Activated CD4-positive, alpha-beta memory T cell treated with anti-CD3 and anti-CD28 coated beads, Interleukin-2, amount 10 ng/mL, durations not matched to agents 7 days and 5 days (primary cell): ENCODE results near the gene LPO. TPM values are rescaled to one million over a fixed set of nuclear protein-coding genes. Genes with fewer than 3 reads are reported as not detected.

Source experiments
- CTCF ChIA-PET: fragments of 350-600 bp; sonication (Branson Sonifier 250); formaldehyde crosslinking; loops from one replicate; lab custom pipeline; 2021; ENCODE audit warnings: antibody characterized with exemption, inconsistent platforms; lab: Charles Lee
- POLR2A ChIA-PET: fragments of 350-600 bp; sonication (Branson Sonifier 250); formaldehyde crosslinking; loops from one replicate; lab custom pipeline; 2021; ENCODE audit warnings: antibody characterized with exemption; lab: Charles Lee
- DNase-seq: peaks from one replicate; pipeline ENCODE4 v3.0.0-alpha.2; 2020
- H3K27ac Mint-ChIP-seq: one replicate; pipeline ENCODE4 v1.8.0; 2021; ENCODE audit warnings: mild to moderate bottlenecking, mixed read lengths
- H3K27me3 Mint-ChIP-seq: one replicate; pipeline ENCODE4 v1.8.0; 2021; ENCODE audit warnings: mixed read lengths
- H3K36me3 Mint-ChIP-seq: one replicate; pipeline ENCODE4 v1.8.0; 2021; ENCODE audit warnings: low read depth, mixed read lengths
- H3K4me1 Mint-ChIP-seq: one replicate; pipeline ENCODE4 v1.8.0; 2021; ENCODE audit warnings: mixed read lengths
- H3K4me3 Mint-ChIP-seq: one replicate; pipeline ENCODE4 v1.8.0; 2021; ENCODE audit warnings: mild to moderate bottlenecking, mixed read lengths
- H3K9me3 Mint-ChIP-seq: one replicate; pipeline ENCODE4 v1.8.0; 2021; ENCODE audit warnings: mixed read lengths
- total RNA-seq, 2 experiments: library from RNA; stranded (reverse); gene quantifications; one replicate each; pipeline ENCODE4 v1.2.3, GENCODE V29; 2021

The LPO gene
- total RNA-seq, 2 experiments from 2014 or later: not detected

DNA sequence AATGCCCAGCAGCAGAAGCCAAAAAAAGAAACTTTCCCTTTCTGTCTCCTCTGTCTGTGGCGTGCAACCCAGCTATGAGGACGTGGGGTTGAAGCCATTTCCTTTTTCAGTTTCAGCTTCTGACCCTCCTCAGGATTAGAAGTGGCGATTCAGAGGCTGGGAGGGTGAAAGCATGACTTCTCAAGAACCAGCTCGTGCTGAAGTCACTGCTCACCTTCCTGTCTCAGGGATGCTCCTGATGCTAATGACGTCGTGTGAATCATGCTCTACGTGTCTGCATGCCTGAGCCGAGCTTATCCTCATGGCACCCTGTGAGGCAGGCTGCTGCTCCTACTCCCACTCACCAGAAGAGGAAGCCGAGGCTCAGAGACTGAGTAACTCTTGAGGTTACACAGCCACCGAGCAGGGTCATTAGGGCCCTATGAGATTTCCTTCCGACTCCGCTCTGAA, 5.7 kb upstream of the LPO start:
- H3K9me3 Mint-ChIP-seq: no peaks in the 10 kb centered on the region
- peaks cover 59% of the 10 kb centered on the region for H3K27me3 Mint-ChIP-seq
- H3K4me3 Mint-ChIP-seq: no peak overlapping the region
- POLR2A ChIA-PET: no interaction called here
- no peak overlapping the region for H3K27ac Mint-ChIP-seq
- CTCF ChIA-PET: interaction anchor here (0.6 to 1.5 kb wide), 3 partner anchors 13 to 217 kb away, joined by 3 to 4 read pairs (median 4); partner anchors contain the start of gene MKS1
- H3K4me1 Mint-ChIP-seq: peaks cover 8% of the 10 kb centered on the region
- no peaks in the 10 kb centered on the region for H3K36me3 Mint-ChIP-seq
- DNase-seq: no peak

DNA sequence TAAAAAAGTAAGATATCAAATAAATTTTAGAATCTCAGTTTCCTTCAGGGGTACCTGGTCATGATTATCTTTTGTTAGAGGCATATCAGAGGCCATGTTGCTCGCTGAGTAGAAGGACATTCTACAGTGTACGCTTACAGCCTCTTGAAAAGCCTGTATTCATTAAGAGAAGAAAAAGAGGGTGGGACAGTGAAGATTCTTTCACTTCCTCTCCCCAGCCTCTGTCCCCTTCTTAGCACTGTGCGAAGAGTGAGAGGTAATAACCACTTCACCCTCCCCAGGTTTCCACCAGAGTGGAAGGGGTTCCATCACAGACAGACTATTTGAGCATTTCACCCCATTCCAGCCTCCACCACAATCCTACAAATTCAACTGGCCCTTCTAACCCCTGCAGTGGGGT, 4.8 kb upstream of the LPO start:
- ChIA-PET CTCF (interaction anchor here (1.5 kb wide), 1 partner anchor 16 kb away, joined by 4 read pairs; no protein-coding TSS in a partner anchor), POLR2A (no interaction called here)
- peaks cover 8% of the 10 kb centered on the region for H3K4me1 Mint-ChIP-seq
- H3K9me3 Mint-ChIP-seq: no peaks in the 10 kb centered on the region
- peaks cover 57% of the 10 kb centered on the region for H3K27me3 Mint-ChIP-seq
- H3K27ac Mint-ChIP-seq: no peak overlapping the region
- H3K4me3 Mint-ChIP-seq: no peak overlapping the region
- H3K36me3 Mint-ChIP-seq: no peaks in the 10 kb centered on the region
- no peak for DNase-seq

DNA sequence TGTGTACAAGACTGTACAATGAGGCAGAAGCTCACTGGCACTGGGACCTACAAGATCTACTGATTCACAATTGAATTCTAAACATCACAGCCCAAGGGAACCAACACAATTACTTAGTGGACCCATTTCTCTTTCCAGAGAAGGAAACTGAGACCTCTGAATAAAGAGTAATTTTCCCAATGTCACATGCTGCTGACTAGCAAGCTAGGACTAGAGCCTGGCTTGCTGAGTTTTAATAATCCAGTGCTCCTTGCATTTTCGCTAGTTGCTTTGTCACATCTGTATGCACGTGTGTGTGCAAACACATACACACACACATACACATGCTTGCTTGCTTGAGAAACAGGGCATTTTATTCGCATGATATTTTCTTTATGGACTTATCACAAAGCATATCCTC, 3.9 kb upstream of the LPO start:
- CTCF ChIA-PET: interaction anchor here (1.0 kb wide), 1 partner anchor 14 kb away, joined by 5 read pairs; no protein-coding TSS in a partner anchor
- DNase-seq: no peak
- peaks cover 8% of the 10 kb centered on the region for H3K4me1 Mint-ChIP-seq
- peaks cover 58% of the 10 kb centered on the region for H3K27me3 Mint-ChIP-seq
- no peak overlapping the region for H3K27ac Mint-ChIP-seq
- no peaks in the 10 kb centered on the region for H3K9me3 Mint-ChIP-seq
- no peak overlapping the region for H3K4me3 Mint-ChIP-seq
- POLR2A ChIA-PET: no interaction called here
- no peaks in the 10 kb centered on the region for H3K36me3 Mint-ChIP-seq

DNA sequence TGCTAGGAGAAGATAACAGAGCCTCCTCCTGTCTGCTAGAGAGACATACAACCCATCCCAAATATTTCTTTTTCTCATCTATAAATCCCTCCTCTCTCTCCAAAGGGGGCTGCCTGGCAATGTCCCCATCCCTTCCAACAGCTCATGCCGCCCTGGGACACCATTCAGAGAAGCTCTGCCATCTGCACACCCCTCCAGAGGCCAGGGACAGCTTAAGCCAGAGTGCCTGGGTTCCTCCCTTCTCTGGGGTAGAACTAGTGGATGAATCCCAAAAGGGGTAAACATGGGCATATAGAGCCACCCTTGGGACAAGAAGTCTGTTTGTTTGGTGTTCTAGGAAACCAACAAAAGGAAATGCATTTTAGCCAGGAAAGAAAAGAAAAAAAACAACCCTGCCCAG, 2.6 kb upstream of the LPO start:
- Mint-ChIP-seq H3K9me3 (no peaks in the 10 kb centered on the region), H3K36me3 (no peaks in the 10 kb centered on the region), H3K27me3 (peaks cover 67% of the 10 kb centered on the region), H3K4me3 (no peak overlapping the region), H3K27ac (no peak overlapping the region), H3K4me1 (peaks cover 8% of the 10 kb centered on the region)
- DNase-seq: no peak
- ChIA-PET POLR2A (no interaction called here), CTCF (interaction anchor here (1.6 to 4.2 kb wide), 2 partner anchors 14 to 18 kb away, joined by 5 to 28 read pairs; no protein-coding TSS in a partner anchor)

DNA sequence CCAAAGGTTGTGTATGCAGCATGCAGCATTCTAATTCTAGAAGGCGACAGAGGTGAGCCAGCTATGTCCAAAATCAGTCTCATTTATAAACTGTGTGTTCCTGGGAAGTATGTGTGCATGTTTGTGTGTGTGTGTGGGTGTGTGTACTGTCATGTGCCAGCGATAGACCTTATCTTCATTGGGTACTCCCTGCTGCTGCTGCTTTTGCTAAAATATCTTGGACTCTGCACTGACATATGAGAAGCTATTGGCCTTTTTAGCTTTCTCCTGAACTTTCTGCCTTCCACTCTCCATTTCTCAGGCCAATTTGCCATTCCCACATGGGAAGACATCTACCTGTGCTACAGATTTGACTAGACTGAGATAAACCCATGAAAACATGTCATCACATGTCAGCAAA, 2.0 kb upstream of the LPO start:
- no peaks in the 10 kb centered on the region for H3K9me3 Mint-ChIP-seq
- CTCF ChIA-PET: interaction anchor here (1.1 to 4.2 kb wide), 3 partner anchors 13 to 37 kb away, joined by 5 to 28 read pairs (median 5); no protein-coding TSS in a partner anchor
- no peak overlapping the region for H3K4me3 Mint-ChIP-seq
- peaks cover 66% of the 10 kb centered on the region for H3K27me3 Mint-ChIP-seq
- POLR2A ChIA-PET: interaction anchor here (1.5 kb wide), 1 partner anchor 8 kb away, joined by 3 read pairs; no protein-coding TSS in a partner anchor
- H3K36me3 Mint-ChIP-seq: no peaks in the 10 kb centered on the region
- no peak for DNase-seq
- H3K27ac Mint-ChIP-seq: no peak overlapping the region
- H3K4me1 Mint-ChIP-seq: peaks cover 8% of the 10 kb centered on the region

DNA sequence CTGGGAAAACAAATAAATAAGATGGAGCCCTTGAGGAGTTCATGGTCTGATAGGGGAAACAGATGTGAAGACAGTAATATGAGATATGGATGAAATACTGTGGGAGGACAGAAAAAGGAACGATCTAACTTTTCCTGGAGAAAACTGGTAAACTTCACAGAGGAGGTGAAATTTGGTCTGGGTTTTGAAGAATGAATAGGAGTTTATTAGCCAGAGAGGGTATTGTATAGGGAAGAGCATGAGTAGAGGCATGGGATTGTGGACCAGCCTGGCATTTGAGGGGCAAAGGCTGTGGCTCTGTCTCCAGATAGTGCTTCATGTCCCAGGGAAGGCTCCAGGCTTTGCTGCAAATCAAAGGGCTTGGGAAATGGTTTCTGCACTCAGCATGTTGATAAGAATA, 1.6 kb downstream of the LPO start:
- peaks cover 69% of the 10 kb centered on the region for H3K27me3 Mint-ChIP-seq
- no peaks in the 10 kb centered on the region for H3K9me3 Mint-ChIP-seq

DNA sequence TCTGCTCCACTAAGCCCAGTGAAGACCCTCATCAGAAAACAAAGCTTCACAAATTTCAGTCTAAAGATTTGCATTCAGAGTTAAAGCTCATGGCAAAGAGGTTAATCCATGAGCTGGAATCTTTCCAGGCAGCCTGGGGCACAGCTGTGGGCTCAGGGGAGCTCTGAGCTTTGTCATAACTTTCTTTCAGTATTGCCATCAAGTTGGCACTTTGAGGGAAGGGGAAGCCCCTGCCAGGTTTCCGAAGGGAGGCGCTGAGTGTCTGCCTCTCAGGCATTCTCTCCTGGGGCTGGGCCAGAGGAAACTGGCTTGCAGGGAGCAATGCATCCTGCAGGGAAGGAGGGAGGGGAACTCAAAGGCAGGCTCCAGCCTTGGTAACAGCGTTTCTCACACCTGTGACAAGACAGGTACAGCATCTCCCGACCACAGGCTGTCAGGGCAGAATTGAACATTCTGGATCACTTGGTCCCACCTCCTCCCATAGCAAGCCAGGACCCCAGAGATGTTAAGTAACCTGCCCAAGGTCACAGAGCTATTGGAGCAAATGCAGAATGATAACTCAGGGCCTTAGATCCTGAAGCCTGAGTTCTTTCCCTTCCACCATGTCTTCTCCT, 3.9 kb downstream of the LPO start:
- Mint-ChIP-seq H3K9me3 (no peaks in the 10 kb centered on the region), H3K27me3 (peaks cover 56% of the 10 kb centered on the region), H3K36me3 (no peaks in the 10 kb centered on the region), H3K27ac (no peak overlapping the region), H3K4me3 (no peak overlapping the region), H3K4me1 (peaks cover under 1% of the 10 kb centered on the region)
- DNase-seq: no peak
- POLR2A ChIA-PET: no interaction called here
- CTCF ChIA-PET: no interaction called here

More for the DNA sequence above, 1.6 kb downstream of the LPO start:
- Mint-ChIP-seq H3K36me3 (no peaks in the 10 kb centered on the region), H3K27ac (no peak overlapping the region), H3K4me1 (no peaks in the 10 kb centered on the region), H3K4me3 (no peak overlapping the region)
- CTCF ChIA-PET: no interaction called here
- POLR2A ChIA-PET: no interaction called here
- no peak for DNase-seq

DNA sequence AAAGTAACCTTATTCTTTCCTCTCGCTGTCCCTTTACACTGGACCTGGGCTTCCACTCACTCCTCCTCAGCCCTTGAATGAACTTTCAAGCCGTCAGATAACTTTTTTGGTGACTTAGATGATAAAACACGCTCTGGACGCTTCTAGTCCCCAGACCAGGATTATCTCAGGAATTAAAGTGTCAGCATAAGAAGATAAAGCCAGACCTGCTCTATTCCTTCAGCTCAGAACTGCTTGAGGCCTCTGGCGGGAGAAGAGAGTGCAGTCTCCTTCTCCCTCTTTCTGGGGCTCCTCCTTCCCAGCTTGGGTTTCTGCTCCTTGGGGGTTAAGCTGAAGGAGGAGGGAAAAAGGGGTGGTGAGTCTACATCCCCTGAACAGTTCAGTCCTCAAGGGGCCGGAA, 6.6 kb downstream of the LPO start:
- POLR2A ChIA-PET: interaction anchor here (1.5 kb wide), 1 partner anchor 26 kb away, joined by 3 read pairs; the partner anchor contains the start of gene MKS1
- H3K4me3 Mint-ChIP-seq: no peak overlapping the region

DNA sequence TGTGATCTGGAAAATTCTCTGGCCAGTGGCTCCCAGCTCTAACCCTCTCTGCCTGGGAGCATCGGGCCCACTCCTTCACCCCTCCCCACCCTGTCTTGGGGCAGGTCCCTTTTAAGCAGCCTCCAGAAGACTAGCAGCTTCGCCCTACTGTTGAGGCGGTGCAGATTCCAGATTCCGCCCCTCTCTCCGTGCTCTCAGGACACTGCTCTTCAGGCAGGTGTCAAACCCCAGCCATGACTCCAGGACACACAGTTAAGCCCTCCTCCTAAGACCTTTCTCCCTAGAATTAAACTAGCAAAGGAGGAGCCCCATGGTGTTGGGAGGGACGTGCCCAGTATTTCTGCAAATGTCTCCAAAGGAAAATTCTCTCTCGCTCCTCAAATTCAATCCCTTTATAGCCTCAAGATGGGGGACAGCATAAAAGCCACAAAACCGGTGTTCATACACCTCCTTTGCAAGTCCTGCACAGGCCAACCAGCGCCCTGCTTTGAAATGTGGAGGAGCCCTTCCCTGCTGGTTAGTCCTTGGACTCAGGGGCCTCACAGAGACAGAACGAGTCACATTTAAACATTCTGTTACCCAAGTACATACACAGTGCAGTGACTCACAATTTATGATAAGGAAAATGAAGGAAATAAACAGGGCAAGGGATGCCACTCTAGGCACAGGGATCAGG, 7.2 kb downstream of the LPO start:
- peaks cover 54% of the 10 kb centered on the region for H3K27me3 Mint-ChIP-seq
- H3K36me3 Mint-ChIP-seq: no peaks in the 10 kb centered on the region
- no peaks in the 10 kb centered on the region for H3K9me3 Mint-ChIP-seq
- H3K27ac Mint-ChIP-seq: no peak overlapping the region
- H3K4me1 Mint-ChIP-seq: peaks cover 19% of the 10 kb centered on the region
- CTCF ChIA-PET: no interaction called here
- DNase-seq: no peak
- POLR2A ChIA-PET: interaction anchor here (1.5 kb wide), 1 partner anchor 26 kb away, joined by 3 read pairs; the partner anchor contains the start of gene MKS1
- no peak overlapping the region for H3K4me3 Mint-ChIP-seq

More for the DNA sequence above, 6.6 kb downstream of the LPO start:
- Mint-ChIP-seq H3K27me3 (peaks cover 54% of the 10 kb centered on the region), H3K4me1 (peaks cover 18% of the 10 kb centered on the region), H3K9me3 (no peaks in the 10 kb centered on the region), H3K36me3 (no peaks in the 10 kb centered on the region), H3K27ac (no peak overlapping the region)
- CTCF ChIA-PET: no interaction called here
- no peak for DNase-seq

DNA sequence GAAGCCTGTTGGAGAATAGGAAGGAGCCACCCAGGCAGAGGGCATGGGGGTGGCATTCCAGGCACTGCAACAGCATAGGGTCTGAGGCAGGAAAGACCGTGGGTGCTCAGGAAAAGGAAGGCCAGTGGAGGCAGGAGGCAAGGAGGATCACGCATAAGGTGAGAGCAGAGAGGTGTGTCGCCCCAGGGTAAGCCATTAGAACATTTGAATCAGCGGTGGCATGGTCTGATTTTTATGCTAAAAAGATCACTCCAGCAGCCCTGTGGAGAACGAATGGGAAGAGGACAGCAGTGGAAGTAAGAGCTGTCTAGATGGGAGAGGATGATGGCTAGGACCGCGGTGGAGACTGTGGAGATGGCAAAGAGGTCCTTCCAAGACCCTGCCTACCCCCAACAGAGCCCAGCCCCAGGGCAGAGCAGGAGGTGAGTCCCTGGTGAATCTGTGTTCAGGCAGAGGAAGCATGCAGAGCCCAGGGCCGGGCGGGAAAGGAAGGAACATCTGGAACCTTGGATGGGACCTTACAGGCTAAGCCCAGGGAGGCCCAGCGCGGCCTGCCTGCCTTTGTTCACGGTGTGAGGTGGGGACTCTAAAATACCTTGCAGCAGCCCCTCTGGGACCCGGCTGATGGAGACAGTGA, 7.8 kb downstream of the LPO start:
- Mint-ChIP-seq H3K36me3 (no peaks in the 10 kb centered on the region), H3K27ac (no peak overlapping the region), H3K9me3 (no peaks in the 10 kb centered on the region), H3K4me1 (peaks cover 19% of the 10 kb centered on the region), H3K4me3 (no peak overlapping the region), H3K27me3 (peaks cover 53% of the 10 kb centered on the region)
- no peak for DNase-seq
- ChIA-PET POLR2A (no interaction called here), CTCF (interaction anchor here (1.6 to 1.9 kb wide), 2 partner anchors 46 to 124 kb away, joined by 3 to 8 read pairs; no protein-coding TSS in a partner anchor)

DNA sequence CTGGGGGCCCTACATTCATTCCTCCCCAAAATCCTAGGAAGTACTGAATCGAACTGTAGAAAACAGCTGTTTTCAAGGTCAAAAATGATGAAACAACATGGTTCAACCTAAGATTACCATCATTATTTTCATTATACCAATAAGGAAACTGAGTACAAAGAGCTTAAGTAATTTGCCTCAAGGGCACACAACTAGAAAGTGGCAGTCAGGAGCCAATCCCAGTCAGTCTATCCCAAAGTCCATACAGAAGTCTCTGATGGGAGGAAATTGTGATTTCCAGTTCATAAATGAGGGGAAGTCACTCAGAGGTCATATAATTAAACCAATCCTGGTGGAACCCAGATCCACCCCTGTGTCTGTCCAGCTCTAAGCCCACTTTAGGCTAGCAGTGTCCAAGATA, 8.4 kb downstream of the LPO start:
- Mint-ChIP-seq H3K9me3 (no peaks in the 10 kb centered on the region), H3K27me3 (peaks cover 53% of the 10 kb centered on the region), H3K27ac (no peak overlapping the region), H3K4me1 (peaks cover 19% of the 10 kb centered on the region), H3K36me3 (no peaks in the 10 kb centered on the region), H3K4me3 (no peak overlapping the region)
- ChIA-PET CTCF (interaction anchor here (1.6 to 1.9 kb wide), 2 partner anchors 47 to 125 kb away, joined by 3 to 8 read pairs; no protein-coding TSS in a partner anchor), POLR2A (interaction anchor here (0.7 to 1.3 kb wide), 2 partner anchors 384 to 385 kb away, joined by 3 to 4 read pairs; no protein-coding TSS in a partner anchor)
- DNase-seq: no peak

DNA sequence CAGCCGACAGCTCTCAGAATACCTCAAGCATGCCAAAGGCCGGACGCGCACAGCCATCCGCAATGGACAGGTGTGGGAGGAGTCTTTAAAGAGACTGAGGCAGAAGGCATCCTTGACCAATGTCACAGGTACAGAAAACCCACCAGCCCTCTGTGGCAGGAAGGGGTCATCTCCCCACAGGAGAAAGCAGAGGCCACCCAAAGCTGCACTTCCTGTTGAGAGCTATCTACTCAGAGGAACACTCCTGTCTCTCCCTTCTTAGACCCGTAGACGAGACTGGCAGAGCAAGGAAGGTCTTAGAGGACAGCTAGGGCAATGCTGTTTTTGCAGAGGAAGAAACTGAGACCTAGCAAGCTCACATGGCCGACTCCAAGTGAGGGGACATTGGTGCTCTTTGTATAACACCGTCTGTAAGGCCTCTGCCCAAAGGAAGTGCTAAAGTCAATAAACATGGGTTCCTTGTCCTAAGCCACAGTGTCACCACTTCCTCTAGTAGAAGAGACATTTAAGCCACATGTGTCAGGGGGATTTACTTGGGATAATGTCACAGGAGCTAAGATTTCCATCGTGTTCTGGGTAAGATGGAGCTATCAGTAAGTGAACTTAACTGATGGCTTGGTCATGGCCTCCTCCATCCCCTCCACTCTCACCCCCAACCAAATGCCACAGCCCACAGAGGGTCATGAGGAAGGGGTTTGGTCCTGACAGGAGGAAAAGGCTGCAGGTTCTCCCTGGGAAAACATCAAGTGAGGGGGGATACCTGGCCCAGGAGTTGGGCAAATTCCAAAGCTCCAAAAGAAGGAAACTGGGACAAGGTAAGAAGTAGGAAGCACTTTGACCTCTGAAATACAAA, 9.4 kb downstream of the LPO start:
- DNase-seq: no peak
- no peaks in the 10 kb centered on the region for H3K9me3 Mint-ChIP-seq
- CTCF ChIA-PET: interaction anchor here (0.6 to 2.0 kb wide), 8 partner anchors 11 to 170 kb away, joined by 3 to 8 read pairs (median 3); partner anchors contain the start of gene RNF43
- H3K27ac Mint-ChIP-seq: no peak overlapping the region
- peaks cover 56% of the 10 kb centered on the region for H3K27me3 Mint-ChIP-seq
- no peak overlapping the region for H3K4me3 Mint-ChIP-seq
- no peaks in the 10 kb centered on the region for H3K36me3 Mint-ChIP-seq
- POLR2A ChIA-PET: interaction anchor here (0.7 to 1.3 kb wide), 5 partner anchors 9 to 384 kb away, joined by 3 to 4 read pairs (median 3); no protein-coding TSS in a partner anchor
- H3K4me1 Mint-ChIP-seq: peaks cover 19% of the 10 kb centered on the region
